ENCODE data around the gene KRT39.
"Not testable (repeated sequence)": the region's sequence is repeated elsewhere in the genome, so short reads cannot be mapped to it uniquely, and the experiment has no call there.

Gene KRT39

DNA sequence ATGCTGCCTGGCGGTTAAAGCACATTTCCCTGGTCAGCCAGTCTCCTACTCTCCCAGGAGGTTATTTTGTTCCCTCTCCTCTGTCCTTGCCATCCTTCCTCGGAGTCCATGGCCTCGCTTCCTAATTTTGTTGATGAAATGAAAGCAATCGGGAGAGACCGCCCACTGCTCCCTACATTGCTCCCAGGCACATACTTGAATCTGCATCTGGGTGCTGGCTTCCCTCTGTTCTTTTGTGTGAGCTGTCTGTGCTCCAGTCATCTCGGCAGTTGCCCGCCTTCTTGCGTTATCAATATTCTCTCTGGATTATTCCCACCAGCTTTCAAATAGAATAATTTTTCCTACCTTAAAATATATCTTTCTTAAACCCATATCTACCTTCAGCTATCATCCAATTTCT is 40.4 kb downstream of the KRT39 start:
- ChIA-PET POLR2A (no interaction called here), CTCF (interaction anchor here (1.0 to 1.4 kb wide), 2 partner anchors 11 to 21 kb away, joined by 3 read pairs; no protein-coding TSS in a partner anchor)
- H3K4me3 ChIP-seq (ENCODE audit: low read depth, low read length): no peak overlapping the region
- TF ChIP-seq, protein P1, sequence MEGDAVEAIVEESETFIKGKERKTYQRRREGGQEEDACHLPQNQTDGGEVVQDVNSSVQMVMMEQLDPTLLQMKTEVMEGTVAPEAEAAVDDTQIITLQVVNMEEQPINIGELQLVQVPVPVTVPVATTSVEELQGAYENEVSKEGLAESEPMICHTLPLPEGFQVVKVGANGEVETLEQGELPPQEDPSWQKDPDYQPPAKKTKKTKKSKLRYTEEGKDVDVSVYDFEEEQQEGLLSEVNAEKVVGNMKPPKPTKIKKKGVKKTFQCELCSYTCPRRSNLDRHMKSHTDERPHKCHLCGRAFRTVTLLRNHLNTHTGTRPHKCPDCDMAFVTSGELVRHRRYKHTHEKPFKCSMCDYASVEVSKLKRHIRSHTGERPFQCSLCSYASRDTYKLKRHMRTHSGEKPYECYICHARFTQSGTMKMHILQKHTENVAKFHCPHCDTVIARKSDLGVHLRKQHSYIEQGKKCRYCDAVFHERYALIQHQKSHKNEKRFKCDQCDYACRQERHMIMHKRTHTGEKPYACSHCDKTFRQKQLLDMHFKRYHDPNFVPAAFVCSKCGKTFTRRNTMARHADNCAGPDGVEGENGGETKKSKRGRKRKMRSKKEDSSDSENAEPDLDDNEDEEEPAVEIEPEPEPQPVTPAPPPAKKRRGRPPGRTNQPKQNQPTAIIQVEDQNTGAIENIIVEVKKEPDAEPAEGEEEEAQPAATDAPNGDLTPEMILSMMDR (IDR thresholded peaks at IDR 0.05; ENCODE audit: insufficient read depth, low read length, missing control alignments): no peak
- DNase-seq (ENCODE audit: low read depth, low spot score): no peak

DNA sequence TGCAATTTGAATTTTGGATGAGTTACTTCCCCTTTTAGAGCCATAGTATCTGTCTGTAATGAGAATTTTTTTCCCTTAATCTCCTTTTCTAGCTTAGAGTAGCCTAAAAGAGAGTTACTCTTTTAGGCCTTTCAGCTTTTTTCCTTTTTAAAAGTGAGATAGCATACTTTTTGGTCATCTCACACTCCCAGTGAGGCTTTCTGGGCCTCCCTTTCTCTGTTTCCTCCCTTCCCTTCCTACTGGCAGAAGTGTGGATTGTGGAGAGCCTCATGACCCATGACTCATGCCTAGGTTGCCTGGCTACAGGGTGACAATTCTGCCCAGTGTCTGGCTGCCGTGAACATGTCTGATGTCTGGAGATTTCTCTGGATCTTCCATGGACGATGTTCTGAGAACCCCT is 44.5 kb downstream of the KRT39 start:
- no peak overlapping the region for H3K4me3 ChIP-seq (ENCODE audit: low read depth, low read length)
- peak; percentile 53 for DNase-seq (ENCODE audit: low read depth, low spot score)
- ChIA-PET CTCF (no interaction called here), POLR2A (no interaction called here)
- TF ChIP-seq, protein P1 (IDR thresholded peaks at IDR 0.05; ENCODE audit: insufficient read depth, low read length, missing control alignments): no peak

DNA sequence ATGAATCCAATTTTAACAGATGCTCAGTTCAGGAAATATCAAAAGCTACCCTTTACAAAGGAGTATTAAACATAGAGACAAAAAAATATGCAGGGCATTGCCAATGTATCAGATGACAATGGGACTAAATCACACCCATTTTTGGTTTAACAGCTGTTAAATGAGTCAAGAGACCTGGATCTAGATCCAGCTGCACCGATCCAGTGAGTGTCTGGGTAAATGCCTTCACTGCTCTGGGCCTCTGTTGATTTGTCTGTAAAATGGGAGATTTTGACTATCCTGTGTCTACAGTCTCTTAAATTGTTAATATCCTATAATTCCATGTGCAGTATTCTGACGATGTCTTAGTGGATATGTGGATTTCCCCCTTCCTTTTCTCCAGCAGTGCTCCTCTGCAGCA is 45.7 kb downstream of the KRT39 start:
- CTCF ChIA-PET: no interaction called here
- POLR2A ChIA-PET: no interaction called here
- H3K4me3 ChIP-seq (ENCODE audit: low read depth, low read length): no peak overlapping the region
- DNase-seq (ENCODE audit: low read depth, low spot score): no peak
- TF ChIP-seq, protein P1 (IDR thresholded peaks at IDR 0.05; ENCODE audit: insufficient read depth, low read length, missing control alignments): no peak

DNA sequence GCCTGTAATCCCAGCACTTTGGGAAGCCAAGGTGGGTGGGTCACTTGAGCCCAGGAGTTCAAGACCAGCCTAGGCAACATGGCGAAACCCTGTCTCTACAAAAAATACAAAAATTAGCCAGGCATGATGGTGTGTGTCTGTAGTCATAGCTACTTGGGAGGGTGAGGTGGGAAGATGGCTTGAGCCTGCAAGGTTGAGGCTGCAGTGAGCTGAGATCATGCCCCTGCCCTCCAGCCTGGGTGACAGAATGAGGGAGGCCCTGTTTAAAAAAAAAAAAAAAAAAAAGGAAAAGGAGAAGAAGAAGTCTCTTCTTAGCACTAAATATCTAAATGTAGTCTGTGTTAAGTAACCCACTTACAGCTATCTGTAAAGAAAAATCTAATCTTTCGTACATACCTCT is 49.6 kb downstream of the KRT39 start:
- POLR2A ChIA-PET; H3K4me3 ChIP-seq (ENCODE audit: low read depth, low read length); DNase-seq (ENCODE audit: low read depth, low spot score): not testable (repeated sequence)
- CTCF ChIA-PET: interaction anchor here (1.2 to 1.7 kb wide), 3 partner anchors 60 to 731 kb away, joined by 3 to 4 read pairs (median 3); no protein-coding TSS in a partner anchor

DNA sequence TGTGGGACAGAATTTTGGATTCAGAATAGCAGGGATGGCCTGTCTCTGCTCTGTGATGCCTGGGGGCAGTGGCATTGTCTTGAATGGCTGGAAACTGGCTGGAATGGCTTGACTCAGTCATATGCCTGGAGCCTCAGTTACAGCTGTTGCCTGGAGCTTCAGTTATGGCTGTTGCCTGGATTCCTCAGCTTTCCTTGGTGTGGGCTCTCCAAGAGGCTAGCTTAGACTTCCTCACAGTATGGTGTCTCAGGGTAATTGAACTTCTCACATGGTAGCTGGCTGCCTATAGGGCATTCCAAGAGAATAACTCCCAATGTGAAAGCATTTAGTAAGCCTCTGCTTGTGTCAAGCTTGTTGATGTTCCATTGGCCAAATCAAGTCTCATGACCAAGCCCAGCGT is 50.4 kb downstream of the KRT39 start:
- H3K4me3 ChIP-seq (ENCODE audit: low read depth, low read length): no peak overlapping the region
- ChIA-PET POLR2A (interaction anchor here (0.6 to 1.1 kb wide), 2 partner anchors 632 to 772 kb away, joined by 3 read pairs; no protein-coding TSS in a partner anchor), CTCF (interaction anchor here (0.7 to 1.7 kb wide), 8 partner anchors 10 to 749 kb away, joined by 3 to 4 read pairs (median 3); no protein-coding TSS in a partner anchor)
- TF ChIP-seq, protein P1 (IDR thresholded peaks at IDR 0.05; ENCODE audit: insufficient read depth, low read length, missing control alignments): no peak
- DNase-seq (ENCODE audit: low read depth, low spot score): no peak

DNA sequence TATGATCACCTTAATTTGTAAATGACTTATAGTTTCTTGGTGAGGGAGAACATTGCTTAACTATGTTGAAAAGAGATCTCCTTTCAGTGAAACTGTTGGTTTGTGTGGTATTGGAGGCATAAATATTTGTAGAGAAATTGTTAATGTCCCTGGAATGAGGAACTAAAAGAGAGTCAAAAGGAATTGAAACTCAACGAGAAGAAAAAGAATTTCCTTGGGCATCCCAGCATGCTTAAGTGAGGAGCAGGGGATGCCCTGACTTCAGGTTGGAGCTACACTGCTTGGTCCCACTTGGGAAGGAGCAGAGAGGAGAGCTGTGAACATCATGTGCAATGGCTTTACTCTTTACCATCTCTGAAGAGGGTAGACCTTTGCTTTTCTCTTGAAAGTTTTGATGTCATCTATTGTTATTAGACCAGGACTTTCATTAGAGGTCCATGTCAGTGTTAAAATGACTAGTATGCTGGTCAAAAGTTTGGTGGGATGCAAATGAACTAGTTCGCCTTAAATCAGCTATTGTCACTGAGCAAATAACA is 51.0 kb downstream of the KRT39 start:
- TF ChIP-seq, protein P1 (IDR thresholded peaks at IDR 0.05; ENCODE audit: insufficient read depth, low read length, missing control alignments): no peak
- ChIA-PET POLR2A (interaction anchor here (0.6 to 1.1 kb wide), 2 partner anchors 631 to 773 kb away, joined by 3 read pairs; no protein-coding TSS in a partner anchor), CTCF (interaction anchor here (0.7 to 3.6 kb wide), 8 partner anchors 10 to 750 kb away, joined by 3 to 17 read pairs (median 3); no protein-coding TSS in a partner anchor)
- no peak overlapping the region for H3K4me3 ChIP-seq (ENCODE audit: low read depth, low read length)
- peak; percentile 37 for DNase-seq (ENCODE audit: low read depth, low spot score)
